Osteocyte (in vitro differentiated cells): Measurements from ENCODE around the gene PHKA1. TPM values are rescaled to one million over a fixed set of nuclear protein-coding genes. Genes with fewer than 3 reads are reported as not detected.
"Not testable (repeated sequence)": the region's sequence is repeated elsewhere in the genome, so short reads cannot be mapped to it uniquely, and the experiment has no call there.

Experiments
- DNase-seq: peaks from one replicate; pipeline ENCODE4 v3.0.0; 2021; ENCODE audit warnings: mixed read lengths; ENCODE audit not compliant: unreplicated experiment; ENCODE audit errors: extremely low spot score
- H3K27ac Mint-ChIP-seq: one replicate; pipeline ENCODE4 v1.8.0; 2021; ENCODE audit warnings: mild to moderate bottlenecking, mixed read lengths; ENCODE audit not compliant: unreplicated experiment
- H3K27me3 Mint-ChIP-seq: one replicate; pipeline ENCODE4 v1.8.0; 2021; ENCODE audit warnings: mixed read lengths; ENCODE audit not compliant: unreplicated experiment
- H3K36me3 Mint-ChIP-seq: one replicate; pipeline ENCODE4 v1.8.0; 2021; ENCODE audit warnings: mixed read lengths; ENCODE audit not compliant: unreplicated experiment
- H3K4me1 Mint-ChIP-seq: one replicate; pipeline ENCODE4 v1.8.0; 2021; ENCODE audit warnings: mixed read lengths; ENCODE audit not compliant: unreplicated experiment
- H3K4me3 Mint-ChIP-seq: one replicate; pipeline ENCODE4 v1.8.0; 2021; ENCODE audit warnings: mild to moderate bottlenecking, moderate library complexity, mixed read lengths; ENCODE audit not compliant: unreplicated experiment
- H3K9me3 Mint-ChIP-seq: one replicate; pipeline ENCODE4 v1.8.0; 2021; ENCODE audit warnings: mixed read lengths; ENCODE audit not compliant: unreplicated experiment
- total RNA-seq: library from RNA; stranded (reverse); gene quantifications from 2 replicates; pipeline ENCODE4 v1.2.1, GENCODE V29; 2021
- TF ChIP-seq, protein P1 (sequence below): fragments of 200-600 bp; sonication (generic); IDR thresholded peaks from 2 replicates; pipeline ENCODE4 v1.5.0; 2021; ENCODE audit warnings: antibody characterized with exemption, mild to moderate bottlenecking, moderate library complexity

The PHKA1 gene
- total RNA-seq, 1 donor from 2014 or later: 2.6 TPM

DNA sequence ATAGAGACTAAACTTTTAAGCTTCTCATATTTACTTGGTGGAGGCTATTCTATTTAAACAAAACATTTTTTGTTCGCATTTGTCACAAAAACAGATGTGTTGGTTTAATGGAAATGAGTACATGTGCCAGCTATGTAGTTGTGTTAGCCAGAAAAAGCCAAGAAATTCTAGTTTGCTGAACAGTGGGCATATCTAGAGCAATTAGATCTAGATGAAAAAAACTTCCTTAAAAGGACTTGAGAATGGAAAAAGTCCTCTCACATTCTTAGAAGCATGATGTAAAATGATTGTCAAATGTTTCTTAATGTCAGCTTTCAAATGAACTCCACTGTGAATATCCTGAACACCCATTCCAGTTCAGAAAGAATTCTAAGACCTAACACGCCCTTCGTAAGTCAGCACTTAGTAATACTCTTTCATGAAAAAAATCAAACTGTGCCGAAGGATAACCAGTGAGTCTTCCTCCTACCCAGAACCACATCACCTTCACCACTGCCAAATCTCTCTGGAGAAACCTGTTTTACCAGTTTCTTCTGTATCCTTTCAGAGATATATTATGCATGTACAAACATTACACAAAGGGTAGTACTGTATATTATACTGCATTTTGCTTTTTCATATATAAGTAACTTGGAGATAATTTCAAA lies 28.2 kb downstream of the PHKA1 start:
- DNase-seq: no peak
- H3K4me1 Mint-ChIP-seq: no peaks in the 10 kb centered on the region
- H3K27me3 Mint-ChIP-seq: no peaks in the 10 kb centered on the region
- H3K27ac Mint-ChIP-seq: no peak overlapping the region
- H3K4me3 Mint-ChIP-seq: no peak overlapping the region
- peaks cover 3% of the 10 kb centered on the region for H3K36me3 Mint-ChIP-seq
- peaks cover 7% of the 10 kb centered on the region for H3K9me3 Mint-ChIP-seq
- TF ChIP-seq, protein P1, sequence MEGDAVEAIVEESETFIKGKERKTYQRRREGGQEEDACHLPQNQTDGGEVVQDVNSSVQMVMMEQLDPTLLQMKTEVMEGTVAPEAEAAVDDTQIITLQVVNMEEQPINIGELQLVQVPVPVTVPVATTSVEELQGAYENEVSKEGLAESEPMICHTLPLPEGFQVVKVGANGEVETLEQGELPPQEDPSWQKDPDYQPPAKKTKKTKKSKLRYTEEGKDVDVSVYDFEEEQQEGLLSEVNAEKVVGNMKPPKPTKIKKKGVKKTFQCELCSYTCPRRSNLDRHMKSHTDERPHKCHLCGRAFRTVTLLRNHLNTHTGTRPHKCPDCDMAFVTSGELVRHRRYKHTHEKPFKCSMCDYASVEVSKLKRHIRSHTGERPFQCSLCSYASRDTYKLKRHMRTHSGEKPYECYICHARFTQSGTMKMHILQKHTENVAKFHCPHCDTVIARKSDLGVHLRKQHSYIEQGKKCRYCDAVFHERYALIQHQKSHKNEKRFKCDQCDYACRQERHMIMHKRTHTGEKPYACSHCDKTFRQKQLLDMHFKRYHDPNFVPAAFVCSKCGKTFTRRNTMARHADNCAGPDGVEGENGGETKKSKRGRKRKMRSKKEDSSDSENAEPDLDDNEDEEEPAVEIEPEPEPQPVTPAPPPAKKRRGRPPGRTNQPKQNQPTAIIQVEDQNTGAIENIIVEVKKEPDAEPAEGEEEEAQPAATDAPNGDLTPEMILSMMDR: no peak

DNA sequence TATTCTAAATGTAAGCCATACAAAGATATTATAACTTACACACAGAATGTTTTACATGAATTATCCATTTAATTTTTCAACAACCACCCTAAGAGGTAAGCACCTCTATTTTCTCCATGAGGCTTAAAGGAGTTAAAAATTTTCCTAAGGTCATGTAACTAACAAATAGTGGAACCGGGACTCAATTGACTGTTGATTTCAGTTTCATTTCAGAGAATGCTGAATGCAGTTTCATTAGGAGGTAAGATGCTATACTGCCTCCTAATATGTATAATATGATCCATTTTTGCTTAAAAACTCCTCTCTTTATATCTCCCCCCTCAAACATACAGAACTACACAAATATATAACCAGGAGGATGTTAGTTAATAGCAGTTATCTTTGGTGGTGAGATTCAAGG lies 29.1 kb downstream of the PHKA1 start:
- Mint-ChIP-seq H3K4me1 (no peaks in the 10 kb centered on the region), H3K4me3 (no peak overlapping the region), H3K27me3 (no peaks in the 10 kb centered on the region), H3K27ac (no peak overlapping the region), H3K36me3 (peaks cover 3% of the 10 kb centered on the region), H3K9me3 (peaks cover 11% of the 10 kb centered on the region)
- TF ChIP-seq, protein P1: no peak
- no peak for DNase-seq

DNA sequence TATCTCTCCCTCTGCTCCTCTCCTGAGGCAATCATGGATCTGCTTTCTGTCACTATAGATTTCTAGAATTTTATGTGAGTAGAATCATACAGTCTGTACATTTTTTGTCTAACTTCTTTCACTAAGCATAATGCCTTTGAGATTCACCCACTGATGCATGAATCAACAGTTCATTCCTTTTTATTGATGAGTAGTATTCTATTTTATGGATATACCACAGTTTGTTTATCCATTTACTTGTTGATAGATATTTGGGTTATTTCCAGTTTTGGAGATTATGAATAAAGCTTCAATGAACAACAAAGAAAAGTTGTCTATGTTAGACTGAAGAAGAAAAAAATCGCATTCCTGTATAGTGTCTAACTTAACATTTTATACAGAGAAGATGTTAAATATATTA lies 30.5 kb downstream of the PHKA1 start:
- TF ChIP-seq, protein P1: no peak
- Mint-ChIP-seq H3K9me3 (peaks cover 17% of the 10 kb centered on the region), H3K27me3 (no peaks in the 10 kb centered on the region), H3K4me1 (no peaks in the 10 kb centered on the region), H3K4me3 (no peak overlapping the region), H3K27ac (no peak overlapping the region), H3K36me3 (peaks cover 6% of the 10 kb centered on the region)
- DNase-seq: no peak

DNA sequence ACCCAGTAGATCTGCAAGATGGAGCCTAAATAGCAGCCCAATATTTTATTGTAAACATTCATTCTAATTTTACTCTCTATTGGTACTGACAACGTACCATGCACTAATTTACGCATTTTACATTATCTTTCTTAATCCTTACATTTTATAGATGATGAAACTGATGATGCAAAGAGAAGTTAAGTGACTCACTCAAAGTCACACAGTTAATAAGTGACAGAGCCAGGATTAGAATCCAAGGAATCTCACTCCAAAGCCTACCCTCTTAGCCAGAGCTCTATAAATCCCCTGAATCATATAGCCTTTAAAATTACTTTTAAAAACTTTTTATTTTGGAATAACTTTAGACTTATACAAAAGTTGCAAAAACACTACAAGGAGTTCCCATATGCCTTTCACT lies 37.6 kb downstream of the PHKA1 start:
- H3K9me3 Mint-ChIP-seq: peaks cover 14% of the 10 kb centered on the region
- H3K27ac Mint-ChIP-seq: no peak overlapping the region
- H3K36me3 Mint-ChIP-seq: peaks cover 3% of the 10 kb centered on the region
- H3K27me3 Mint-ChIP-seq: no peaks in the 10 kb centered on the region
- H3K4me1 Mint-ChIP-seq: no peaks in the 10 kb centered on the region
- TF ChIP-seq, protein P1: no peak
- no peak for DNase-seq
- no peak overlapping the region for H3K4me3 Mint-ChIP-seq

DNA sequence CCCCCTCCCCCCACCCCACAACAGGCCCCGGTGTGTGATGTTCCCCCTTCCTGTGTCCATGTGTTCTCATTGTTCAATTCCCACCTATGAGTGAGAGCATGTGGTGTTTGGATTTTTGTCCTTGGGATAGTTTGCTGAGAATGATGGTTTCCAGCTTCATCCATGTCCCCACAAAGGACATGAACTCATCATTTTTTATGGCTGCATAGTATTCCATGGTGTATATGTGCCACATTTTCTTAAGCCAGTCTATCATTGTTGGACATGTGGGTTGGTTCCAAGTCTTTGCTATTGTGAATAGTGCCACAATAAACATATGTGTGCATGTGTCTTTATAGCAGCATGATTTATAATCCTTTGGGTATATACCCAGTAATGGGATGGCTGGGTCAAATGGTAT lies 40.2 kb downstream of the PHKA1 start:
- not testable (repeated sequence) for H3K27me3 Mint-ChIP-seq, DNase-seq, H3K27ac Mint-ChIP-seq, H3K4me3 Mint-ChIP-seq, H3K4me1 Mint-ChIP-seq, H3K9me3 Mint-ChIP-seq, H3K36me3 Mint-ChIP-seq

DNA sequence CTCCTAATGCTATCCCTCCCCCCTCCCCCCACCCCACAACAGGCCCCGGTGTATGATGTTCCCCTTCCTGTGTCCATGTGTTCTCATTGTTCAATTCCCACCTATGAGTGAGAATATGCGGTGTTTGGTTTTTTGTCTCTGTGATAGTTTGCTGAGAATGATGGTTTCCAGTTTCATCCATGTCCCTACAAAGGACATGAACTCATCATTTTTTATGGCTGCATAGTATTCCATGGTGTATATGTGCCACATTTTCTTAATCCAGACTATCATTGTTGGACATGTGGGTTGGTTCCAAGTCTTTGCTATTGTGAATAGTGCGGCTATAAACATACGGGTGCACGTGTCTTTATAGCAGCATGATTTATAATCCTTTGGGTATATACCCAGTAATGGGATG lies 44.6 kb downstream of the PHKA1 start:
- H3K9me3 Mint-ChIP-seq, H3K36me3 Mint-ChIP-seq, H3K27me3 Mint-ChIP-seq, H3K27ac Mint-ChIP-seq, H3K4me1 Mint-ChIP-seq, DNase-seq, H3K4me3 Mint-ChIP-seq: not testable (repeated sequence)
